GM12873 (cell line): ENCODE data around the gene TRAPPC6A.

Experiments
- TF ChIP-seq, protein P1 (sequence below): IDR thresholded peaks from 2 replicates; pipeline ENCODE4 v1.5.1; 2012; ENCODE audit warnings: low read depth, mild to moderate bottlenecking, moderate library complexity, low read length, control low read depth; ENCODE audit not compliant: insufficient read depth; ENCODE audit errors: missing control alignments

TRAPPC6A gene

GRCh38 chr19:45160870-45161737 is 16.9 kb downstream of the TRAPPC6A start, which contains the start of gene NKPD1:
Gene NKPD1 (minus strand): TSS chr19:45160982. CDS start chr19:45160150, 832 bp downstream.
- TF ChIP-seq, protein P1, sequence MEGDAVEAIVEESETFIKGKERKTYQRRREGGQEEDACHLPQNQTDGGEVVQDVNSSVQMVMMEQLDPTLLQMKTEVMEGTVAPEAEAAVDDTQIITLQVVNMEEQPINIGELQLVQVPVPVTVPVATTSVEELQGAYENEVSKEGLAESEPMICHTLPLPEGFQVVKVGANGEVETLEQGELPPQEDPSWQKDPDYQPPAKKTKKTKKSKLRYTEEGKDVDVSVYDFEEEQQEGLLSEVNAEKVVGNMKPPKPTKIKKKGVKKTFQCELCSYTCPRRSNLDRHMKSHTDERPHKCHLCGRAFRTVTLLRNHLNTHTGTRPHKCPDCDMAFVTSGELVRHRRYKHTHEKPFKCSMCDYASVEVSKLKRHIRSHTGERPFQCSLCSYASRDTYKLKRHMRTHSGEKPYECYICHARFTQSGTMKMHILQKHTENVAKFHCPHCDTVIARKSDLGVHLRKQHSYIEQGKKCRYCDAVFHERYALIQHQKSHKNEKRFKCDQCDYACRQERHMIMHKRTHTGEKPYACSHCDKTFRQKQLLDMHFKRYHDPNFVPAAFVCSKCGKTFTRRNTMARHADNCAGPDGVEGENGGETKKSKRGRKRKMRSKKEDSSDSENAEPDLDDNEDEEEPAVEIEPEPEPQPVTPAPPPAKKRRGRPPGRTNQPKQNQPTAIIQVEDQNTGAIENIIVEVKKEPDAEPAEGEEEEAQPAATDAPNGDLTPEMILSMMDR = no peak

- TF ChIP-seq, protein P1 = no peak
Measured at GRCh38 chr19:45159971-45160324, 18.1 kb downstream of the TRAPPC6A start.

DNA sequence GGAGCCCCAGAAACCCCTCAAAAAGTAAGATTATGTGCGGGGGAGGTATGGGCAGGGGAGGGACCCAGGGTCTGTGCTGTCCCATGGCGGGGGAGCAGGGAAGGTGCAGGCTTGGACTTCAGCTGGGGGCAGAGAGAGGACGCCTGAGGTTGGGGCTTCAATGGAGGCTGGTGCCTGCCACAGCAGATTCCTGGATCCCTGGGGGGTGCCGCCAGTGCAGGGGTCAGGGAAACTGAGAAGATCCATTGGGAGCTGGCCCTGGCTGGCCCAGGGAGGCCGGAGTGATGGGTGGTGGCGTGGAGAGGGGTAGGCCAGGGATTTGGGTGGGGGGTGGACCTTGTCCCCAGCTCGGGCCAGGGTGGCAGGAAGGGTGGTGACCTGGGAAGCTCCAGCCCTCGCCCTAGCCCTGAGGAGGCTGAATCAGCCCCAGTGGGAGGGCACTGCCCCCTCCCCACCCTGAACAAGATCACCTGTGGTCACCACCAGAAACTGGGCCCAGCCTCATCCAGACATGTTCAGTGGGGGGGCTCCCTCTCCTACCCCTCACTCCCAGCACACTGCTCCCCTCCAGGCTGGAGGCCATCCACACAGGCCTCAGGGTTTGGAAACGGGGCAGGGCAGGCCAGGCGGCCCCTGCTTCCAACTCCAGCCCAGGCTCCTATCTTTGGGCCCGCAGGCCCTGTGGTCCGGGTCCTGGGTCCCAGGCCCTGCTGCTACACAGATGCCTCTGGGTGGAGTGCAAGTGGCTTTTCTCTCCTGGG is 18.6 kb downstream of the TRAPPC6A start:
- TF ChIP-seq, protein P1 = no peak

DNA sequence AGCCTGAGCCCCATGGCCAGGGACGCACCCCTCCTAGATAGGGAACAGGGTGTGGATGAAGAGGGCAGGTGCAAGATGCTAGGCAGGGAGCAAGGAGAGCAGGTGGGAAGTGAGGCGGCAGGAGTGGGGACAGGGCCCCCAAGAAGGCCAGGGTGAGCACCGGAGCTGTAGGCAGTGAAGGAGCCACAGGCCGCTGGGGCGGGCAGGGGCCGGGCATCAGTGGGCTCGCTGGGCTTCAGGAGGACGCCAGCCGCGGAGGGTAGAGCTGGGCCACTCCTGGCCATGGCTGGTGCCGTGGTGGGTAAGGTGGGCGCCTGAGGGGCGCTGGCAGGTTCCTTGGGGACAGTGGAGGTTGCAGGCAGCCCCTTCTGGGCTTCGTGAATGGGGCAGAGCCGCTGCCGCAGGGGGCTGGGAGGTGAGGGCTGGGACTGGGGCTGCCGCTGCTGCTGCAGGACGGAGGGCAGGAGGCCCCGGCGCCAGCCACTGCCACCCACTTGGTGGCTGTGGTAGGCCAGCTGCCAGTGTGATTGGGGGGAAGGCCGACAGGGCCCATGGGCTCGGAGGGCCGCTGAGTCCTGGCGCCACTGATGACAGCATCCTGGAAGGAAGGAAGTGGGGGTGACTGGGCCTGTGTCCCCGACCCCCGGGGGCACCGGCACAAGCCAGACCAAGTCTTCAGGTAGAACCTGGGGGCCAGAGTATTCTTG is 19.4 kb downstream of the TRAPPC6A start:
- TF ChIP-seq, protein P1 = no peak

GRCh38 chr19:45156751-45157150 is 21.3 kb downstream of the TRAPPC6A start:
- TF ChIP-seq, protein P1 = no peak

DNA sequence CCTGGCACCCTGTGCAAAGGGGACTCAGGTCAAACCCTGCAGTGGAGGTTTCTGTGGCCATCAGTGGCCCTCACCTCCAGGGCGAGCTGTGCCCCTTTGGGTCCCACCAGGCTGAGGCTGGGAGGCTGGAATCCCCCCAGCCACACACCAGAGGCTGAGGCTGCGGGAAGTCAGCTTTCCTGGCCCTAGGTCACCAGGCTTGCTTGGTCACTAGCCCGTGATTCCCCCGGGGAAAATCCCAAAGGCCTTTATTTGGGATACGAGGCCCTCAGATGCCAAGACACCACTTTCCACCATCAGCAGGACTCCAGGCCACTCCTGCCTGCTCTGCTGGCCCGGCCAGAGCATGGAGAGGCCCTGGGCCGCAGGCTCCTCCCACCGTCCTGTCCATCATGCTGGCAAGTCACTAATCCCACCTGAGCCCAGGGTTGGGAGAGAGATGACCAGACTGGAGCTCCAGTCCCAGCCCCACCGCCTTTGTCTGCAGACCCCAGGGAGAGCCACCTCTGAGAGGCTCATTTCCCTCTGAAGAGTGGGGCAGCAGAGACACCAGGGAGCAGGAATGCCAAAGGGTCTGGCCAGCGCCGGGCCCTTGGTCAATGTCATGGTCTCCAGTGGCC is 21.9 kb downstream of the TRAPPC6A start:
- TF ChIP-seq, protein P1 = no peak
